ENCODE measurements around the gene ZHX3.
A peak's percentile ranks its signal among the peaks of the same experiment; 100 is the strongest.
"Not testable (repeated sequence)": the region's sequence is repeated elsewhere in the genome, so short reads cannot be mapped to it uniquely, and the experiment has no call there.

ZHX3 gene

GRCh38 chr20:41145317-41145716, 172.2 kb downstream of the ZHX3 start:
- no peak for DNase-seq

DNA sequence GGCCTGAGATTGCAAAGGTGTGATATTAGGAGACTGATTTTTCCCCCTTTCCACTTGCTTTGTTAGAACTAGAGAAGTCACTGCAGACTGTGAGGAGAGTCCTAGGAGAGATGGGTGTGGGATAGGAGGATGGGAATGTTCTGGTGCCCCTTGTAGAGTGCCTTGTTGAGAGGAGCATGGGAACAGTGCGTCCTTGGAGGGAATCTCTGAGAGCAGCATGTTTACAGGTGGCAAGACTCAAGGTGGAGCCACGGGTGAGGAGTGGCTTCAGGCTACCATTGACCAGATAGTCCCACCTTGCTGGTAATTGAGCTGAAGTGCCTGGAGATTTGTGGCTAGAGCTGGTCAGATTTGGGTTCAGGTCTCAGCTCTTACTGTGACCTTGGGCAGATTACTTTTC, 174.2 kb downstream of the ZHX3 start:
- DNase-seq: no peak

GRCh38 chr20:41142919-41143318, 174.6 kb downstream of the ZHX3 start:
- peak; percentile 23 for DNase-seq

DNA sequence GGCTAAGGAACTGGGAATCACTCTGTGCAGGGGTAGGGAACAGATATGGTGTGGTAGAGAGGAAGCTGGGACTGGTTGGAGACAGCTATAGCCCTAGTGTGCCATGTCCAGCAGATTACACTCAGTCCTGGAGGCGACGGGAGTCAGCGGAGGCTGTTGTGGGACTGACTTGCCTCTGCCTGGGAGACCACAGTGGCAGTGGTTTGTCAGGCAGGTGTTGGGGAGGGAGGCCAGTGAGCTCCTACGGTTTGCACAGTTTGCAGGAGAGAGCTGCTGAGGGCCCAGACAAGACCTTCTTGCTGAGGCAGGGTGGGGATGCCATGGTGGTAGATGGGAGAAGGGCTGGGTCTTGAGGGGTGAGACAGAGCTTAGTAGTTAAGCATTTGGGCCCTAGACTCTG, 175.3 kb downstream of the ZHX3 start:
- no peak for DNase-seq

- DNase-seq: no peak
These were observed 176.2 kb downstream of the ZHX3 start for GRCh38 chr20:41141153-41141815.

- DNase-seq: no peak
These were observed 177.1 kb downstream of the ZHX3 start for GRCh38 chr20:41140226-41141133.

- DNase-seq: no peak
These were observed 178.1 kb downstream of the ZHX3 start for GRCh38 chr20:41139227-41140093.

DNA sequence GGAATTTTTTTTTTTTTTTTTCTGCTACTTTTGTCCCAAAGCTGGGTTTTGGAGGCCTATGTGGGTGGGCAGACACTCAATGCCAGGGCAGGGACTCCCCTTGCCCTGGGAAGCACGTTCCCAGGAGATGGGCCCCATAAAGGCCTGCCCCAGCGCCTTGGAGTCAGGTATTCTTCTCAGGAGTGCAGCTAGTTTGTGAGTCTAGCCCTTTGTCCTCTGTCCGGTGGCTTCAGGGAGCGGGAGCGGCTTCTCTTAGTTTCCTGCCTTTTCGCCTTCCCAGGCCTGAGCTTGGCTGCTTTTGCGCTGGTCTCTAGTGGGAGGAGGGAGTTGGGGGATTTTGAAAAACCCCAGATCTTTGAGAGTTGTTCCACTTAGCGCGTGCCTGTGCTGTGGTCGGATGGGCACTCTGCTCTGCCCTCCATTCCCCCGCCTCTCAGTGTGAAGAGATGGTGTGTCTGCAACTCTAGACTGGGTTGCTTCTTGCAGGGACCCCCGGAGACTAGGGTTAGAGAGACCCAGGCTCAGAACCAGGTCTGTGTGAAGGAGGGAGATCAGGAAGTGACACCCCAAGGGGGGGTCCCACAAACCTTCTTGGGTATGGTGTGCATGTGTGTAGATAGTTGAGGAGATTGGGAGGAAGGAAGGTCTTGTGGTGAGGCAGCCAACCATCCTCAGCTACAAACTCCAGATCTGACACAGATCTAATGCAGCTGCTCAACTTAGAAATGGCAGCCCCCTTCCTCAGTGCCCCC, 178.9 kb downstream of the ZHX3 start:
- peak; percentile 29 for DNase-seq

DNA sequence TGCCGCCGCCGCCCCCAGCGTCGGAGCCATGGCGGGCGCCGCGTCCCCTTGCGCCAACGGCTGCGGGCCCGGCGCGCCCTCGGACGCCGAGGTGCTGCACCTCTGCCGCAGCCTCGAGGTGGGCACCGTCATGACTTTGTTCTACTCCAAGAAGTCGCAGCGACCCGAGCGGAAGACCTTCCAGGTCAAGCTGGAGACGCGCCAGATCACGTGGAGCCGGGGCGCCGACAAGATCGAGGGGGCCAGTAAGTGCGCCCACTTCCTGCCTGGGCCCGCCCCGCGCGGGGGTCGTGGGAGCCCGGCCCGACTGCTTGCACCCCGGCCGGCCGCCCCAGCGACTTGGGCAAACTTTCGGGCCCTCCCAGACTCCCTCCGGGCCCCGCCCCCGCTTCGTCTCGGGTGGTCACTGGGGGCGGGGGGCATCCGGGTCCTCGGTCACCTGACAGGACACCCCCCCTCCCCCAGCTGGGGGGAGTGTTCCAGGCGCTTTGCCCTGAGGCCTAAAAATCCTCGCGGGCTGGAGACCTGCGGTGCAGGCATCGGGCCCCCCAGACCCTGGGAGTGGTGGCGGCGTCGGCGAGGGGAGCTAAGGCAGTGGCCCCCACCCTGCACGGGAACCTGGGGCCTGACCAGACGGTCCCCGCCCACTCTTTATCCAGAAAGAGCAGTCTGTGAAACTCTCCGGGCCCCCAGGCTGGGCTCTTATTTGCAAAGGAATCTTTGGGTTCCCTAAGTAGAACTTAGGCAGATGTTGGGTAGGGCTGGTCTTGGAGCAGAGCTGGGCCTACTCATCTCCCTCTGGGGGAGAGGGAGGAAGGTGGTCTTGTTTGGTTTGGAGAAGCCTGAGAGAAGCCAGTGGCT, 179.7 kb downstream of the ZHX3 start:
- peak; percentile 69 for DNase-seq

GRCh38 chr20:41136680-41137613, 180.6 kb downstream of the ZHX3 start, which contains the start of gene PLCG1:
TSS of gene PLCG1 (plus strand) at chr20:41137543. CDS start at chr20:41137642, 99 bp downstream.
- peak; percentile 77 for DNase-seq

DNA sequence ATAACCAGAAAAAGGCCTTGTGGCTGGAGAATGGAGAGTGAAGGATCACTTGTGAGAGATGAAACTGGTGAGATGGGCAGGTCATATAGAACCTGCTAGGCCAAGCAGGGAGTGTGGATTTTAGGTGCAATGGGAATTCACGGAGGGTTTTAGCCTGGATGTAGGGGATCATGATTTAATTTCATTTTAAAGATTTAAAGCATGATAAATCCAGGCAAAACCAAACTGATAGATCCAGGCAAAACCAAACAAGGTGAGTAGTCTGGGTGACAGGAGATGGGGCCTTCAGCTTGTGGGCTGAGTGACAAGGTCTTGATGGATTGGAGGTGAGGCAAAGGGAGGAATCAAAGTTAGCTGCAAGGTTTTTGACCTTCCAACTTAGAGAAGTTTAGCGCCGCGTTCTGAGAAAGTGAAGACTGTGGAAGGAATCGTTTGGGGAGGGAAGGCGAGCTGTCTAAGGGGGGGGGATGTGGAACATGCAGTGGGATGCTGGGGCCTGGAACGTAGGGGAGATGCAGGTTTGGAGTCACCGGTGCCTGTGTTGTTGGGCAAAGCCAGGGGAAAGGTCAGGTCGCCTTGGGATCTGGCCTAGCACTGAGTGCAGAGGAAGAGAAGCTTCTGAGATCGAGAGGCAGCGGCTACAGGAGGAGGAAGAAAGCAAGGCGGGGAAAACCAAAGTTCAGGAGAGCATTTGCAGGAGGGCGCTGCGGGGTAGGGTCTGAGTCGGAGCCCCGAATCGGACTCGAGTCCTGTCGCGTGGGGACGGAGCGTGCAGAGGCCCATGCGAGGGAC, 181.4 kb downstream of the ZHX3 start:
- no peak for DNase-seq

GRCh38 chr20:41135187-41135887, 182.2 kb downstream of the ZHX3 start:
- DNase-seq: peak; percentile 30

DNA sequence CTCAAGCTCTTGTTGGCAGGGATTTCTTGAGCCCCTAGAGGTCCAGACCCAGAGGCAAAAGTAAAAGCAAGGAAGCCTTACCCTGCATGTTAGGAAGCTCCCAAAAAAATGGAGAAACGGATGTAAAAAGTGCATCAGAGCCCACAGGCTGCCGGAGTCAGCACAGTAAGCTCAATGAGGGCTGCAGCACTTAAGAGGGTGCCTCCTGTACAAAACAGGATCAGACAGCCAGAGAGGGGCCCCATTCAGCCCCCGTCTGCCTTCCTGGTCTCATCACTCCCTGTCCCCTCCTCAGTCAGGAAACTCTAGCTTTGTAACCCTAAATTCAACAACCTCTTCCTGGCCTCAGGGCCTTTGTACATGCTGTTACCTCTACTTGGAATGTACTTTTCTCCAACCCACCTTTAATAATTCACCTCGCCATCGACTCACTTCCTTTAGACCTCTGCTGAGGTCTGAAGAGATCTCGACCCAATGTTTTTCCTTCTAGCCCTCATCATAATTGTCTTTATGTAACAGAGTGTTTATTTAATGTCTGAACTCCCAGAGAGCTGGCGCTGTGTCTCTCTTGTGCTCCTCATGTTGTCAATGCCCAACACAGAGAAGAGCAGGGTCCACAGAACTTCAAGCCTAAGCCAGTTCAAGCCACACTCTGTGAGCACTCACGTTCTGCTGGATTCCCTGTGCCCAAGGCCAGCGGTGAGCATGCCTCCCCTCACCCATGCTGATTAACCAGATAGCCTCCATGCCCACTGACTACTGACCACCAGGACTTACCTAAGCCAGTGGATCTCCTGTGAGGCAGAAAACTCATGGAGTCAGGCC, 183.0 kb downstream of the ZHX3 start:
- DNase-seq: no peak

DNA sequence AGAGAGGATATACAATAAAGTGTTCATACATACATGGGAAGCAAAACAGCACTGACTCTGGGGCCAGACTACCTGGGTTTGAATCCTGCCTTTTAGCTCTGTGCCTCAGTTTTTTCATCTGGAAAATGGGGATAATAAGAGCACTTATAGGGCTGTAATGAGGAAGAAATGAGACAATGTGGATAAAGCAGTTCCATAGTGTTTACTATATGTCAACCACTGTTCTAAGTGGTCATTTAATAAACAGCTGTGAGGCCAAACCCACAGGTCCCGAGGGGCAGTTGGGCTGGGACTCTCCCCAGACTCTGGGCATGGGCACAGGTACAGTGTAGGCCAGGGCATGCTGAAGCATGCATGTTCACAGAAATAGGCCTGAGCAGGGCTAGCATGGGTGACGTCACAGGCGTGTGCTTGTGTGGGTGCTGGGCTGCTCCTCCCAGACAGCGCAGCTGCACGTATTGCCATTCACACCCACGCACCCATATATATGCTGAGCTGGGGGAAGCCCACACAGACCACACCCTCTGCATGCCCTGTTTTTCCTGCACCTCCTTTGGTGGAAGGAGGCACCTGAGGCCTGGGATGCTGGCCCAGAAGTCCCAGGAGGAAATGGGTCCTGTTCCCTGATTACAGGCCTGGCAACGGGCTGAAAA, 183.7 kb downstream of the ZHX3 start:
- no peak for DNase-seq

DNA sequence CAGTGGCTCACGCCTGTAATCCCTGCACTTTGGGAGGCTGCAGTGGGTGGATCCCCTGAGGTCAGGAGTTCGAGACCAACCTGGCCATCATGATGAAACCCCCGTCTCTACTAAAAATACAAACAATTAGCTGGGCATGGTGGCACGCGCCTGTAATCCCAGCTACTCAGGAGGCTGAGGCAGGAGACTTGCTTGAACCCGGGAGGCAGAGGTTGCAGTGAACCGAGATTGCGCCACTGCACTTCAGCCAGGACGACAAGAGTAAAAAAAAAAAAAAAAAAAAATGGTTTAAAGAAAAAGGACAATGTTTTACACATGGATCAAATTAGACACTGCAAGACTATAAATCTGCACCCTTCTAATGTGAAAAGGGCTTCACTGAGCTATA, 185.1 kb downstream of the ZHX3 start:
- DNase-seq: not testable (repeated sequence)

- DNase-seq: no peak
These were observed 185.7 kb downstream of the ZHX3 start for GRCh38 chr20:41131594-41132387.
